Keratinocyte (primary cell): ENCODE results near the gene OVOL2. TPM values are rescaled to one million over a fixed set of nuclear protein-coding genes. Genes with fewer than 3 reads are reported as not detected.

Source experiments
- DNase-seq: peaks from one replicate; pipeline ENCODE4 v3.0.0-alpha.2; 2011; ENCODE audit warnings: low read depth, missing footprints, low spot score
- FAIRE-seq: peaks from 2 replicates; lab custom pipeline; 2011; peaks lifted over from hg19 to GRCh38; lab: Jason Lieb, UNC
- H2AFZ ChIP-seq: 2 replicates; pipeline ENCODE4 v1.6.0; 2012; ENCODE audit warnings: low read length, control low read depth, inconsistent platforms; ENCODE audit not compliant: control insufficient read depth
- H3K27ac ChIP-seq: 2 replicates; pipeline ENCODE4 v1.5.1; 2011; ENCODE audit warnings: low read length; ENCODE audit not compliant: control insufficient read depth, insufficient read depth
- H3K27me3 ChIP-seq: 3 replicates; pipeline ENCODE4 v1.6.0; 2011; ENCODE audit warnings: low read length; ENCODE audit not compliant: control insufficient read depth, insufficient read depth; ENCODE audit errors: extremely low read depth
- H3K36me3 ChIP-seq, 2 experiments: 2 replicates in 1 of 2; 3 replicates in 1 of 2; pipeline ENCODE4 v1.5.1; 2011; ENCODE audit warnings: low read length in 2 of 2, mild to moderate bottlenecking in 1 of 2; ENCODE audit not compliant: control insufficient read depth in 2 of 2, insufficient read depth in 2 of 2; ENCODE audit errors: extremely low read depth in 1 of 2
- H3K4me1 ChIP-seq: 3 replicates; pipeline ENCODE4 v1.5.1; 2011; ENCODE audit warnings: low read length; ENCODE audit not compliant: control insufficient read depth, insufficient read depth; ENCODE audit errors: extremely low read depth
- H3K4me2 ChIP-seq: 3 replicates; pipeline ENCODE4 v1.6.0; 2011; ENCODE audit warnings: low read depth, low read length; ENCODE audit not compliant: control insufficient read depth, insufficient read depth; ENCODE audit errors: extremely low read depth
- H3K4me3 ChIP-seq, 3 experiments: fragments of 200-600 bp in 1 of 3; sonication (generic) in 1 of 3; 2 replicates in 2 of 3; 3 replicates in 1 of 3; pipeline ENCODE4 v1.5.1; 2011 to 2016; ENCODE audit warnings: low read length in 3 of 3, mild to moderate bottlenecking in 3 of 3, control low read depth in 2 of 3, inconsistent platforms in 1 of 3, low read depth in 1 of 3, mixed read lengths in 1 of 3, mixed run types in 1 of 3, moderate library complexity in 1 of 3; ENCODE audit not compliant: control insufficient read depth in 2 of 3, insufficient read depth in 2 of 3; ENCODE audit errors: extremely low read depth in 1 of 3
- H3K79me2 ChIP-seq: 2 replicates; pipeline ENCODE4 v1.6.0; 2012; ENCODE audit warnings: low read length; ENCODE audit not compliant: control insufficient read depth, insufficient read depth
- H3K9ac ChIP-seq: 3 replicates; pipeline ENCODE4 v1.6.0; 2011; ENCODE audit warnings: low read length; ENCODE audit not compliant: control insufficient read depth, insufficient read depth; ENCODE audit errors: extremely low read depth
- H3K9me1 ChIP-seq: 3 replicates; pipeline ENCODE4 v1.6.0; 2011; ENCODE audit warnings: low read length; ENCODE audit not compliant: control insufficient read depth, insufficient read depth; ENCODE audit errors: extremely low read depth
- H3K9me3 ChIP-seq: 2 replicates; pipeline ENCODE4 v1.5.1; 2012; ENCODE audit warnings: low read depth, low read length; ENCODE audit not compliant: control insufficient read depth
- H4K20me1 ChIP-seq: 3 replicates; pipeline ENCODE4 v1.6.0; 2011; ENCODE audit warnings: low read length; ENCODE audit not compliant: control insufficient read depth, insufficient read depth; ENCODE audit errors: extremely low read depth
- CTCF ChIP-seq, 3 experiments: IDR thresholded peaks in 1 of 3; conservative IDR thresholded peaks in 1 of 3; optimal IDR thresholded peaks in 1 of 3; 2 replicates in 2 of 3; 3 replicates in 1 of 3; pipeline versions ENCODE3 to v1.5.1; 2011; ENCODE audit warnings: low read length in 3 of 3, mild to moderate bottlenecking in 3 of 3, moderate library complexity in 2 of 3, control low read depth in 1 of 3, inconsistent platforms in 1 of 3; ENCODE audit not compliant: insufficient read depth in 2 of 3; ENCODE audit errors: extremely low read depth in 1 of 3
- EZH2 ChIP-seq: IDR thresholded peaks from one replicate; pipeline ENCODE4 v1.6.1; 2012; ENCODE audit warnings: inconsistent platforms, mild to moderate bottlenecking, low read length, moderate library complexity
- dilution Hi-C: fragments of 300-500 bp; cut with MboI; formaldehyde crosslinking; loops from one replicate; pipeline ENCODE4 v1.7.0; 2020; ENCODE audit warnings: low sequenced_read_pairs; ENCODE audit not compliant: extremely low pct_ligation_motif_present
- polyA plus RNA-seq, 5 experiments: library from polyadenylated mRNA; depleted of rRNA in 3 of 5; stranded (reverse) in 3 of 5; stranded (forward) in 1 of 5; unstranded in 1 of 5; fragments of >200 nt; gene quantifications; 1 replicate in 1 of 5; 2 replicates in 3 of 5; 3 replicates in 1 of 5; pipeline versions ENCODE4 v1.2.1 to v1.2.3, GENCODE V29; 2011 to 2012; ENCODE audit warnings: missing spikeins in 2 of 5, low read depth in 1 of 5, low replicate concordance in 1 of 5

Gene OVOL2
- polyA plus RNA-seq, 1 donor (not counting 4 experiments of a cell fraction or from before 2014, with no cell fraction given), result 4.3 TPM

GRCh38 chr20:18031888-18032509 lies 25.7 kb downstream of the OVOL2 start:
- no peak overlapping the region for H3K4me2 ChIP-seq
- no peak overlapping the region for H2AFZ ChIP-seq
- H3K27ac ChIP-seq, result no peak overlapping the region
- TF ChIP-seq CTCF (optimal IDR thresholded peaks at IDR 0.05 in 1 of 3, IDR thresholded peaks at IDR 0.05 in 1 of 3, conservative IDR thresholded peaks at IDR 0.05 in 1 of 3; ENCODE audit: extremely low read depth in 1 of 3, insufficient read depth in 2 of 3, low read length in 3 of 3) (no peak), EZH2 (no peak)
- no peak overlapping the region for H3K4me3 ChIP-seq
- H3K9me3 ChIP-seq, result no peaks in the 10 kb centered on the region
- peaks cover 2 to 3% of the 10 kb centered on the region in 2 experiments for H3K36me3 ChIP-seq
- no peaks in the 10 kb centered on the region for H3K9me1 ChIP-seq
- no peak overlapping the region for H3K9ac ChIP-seq
- no peaks in the 10 kb centered on the region for H3K4me1 ChIP-seq
- no peak for DNase-seq
- H3K79me2 ChIP-seq, result no peaks in the 10 kb centered on the region
- dilution Hi-C loops, result no loop called here
- no peaks in the 10 kb centered on the region for H4K20me1 ChIP-seq
- no peak for FAIRE-seq
- H3K27me3 ChIP-seq, result no peaks in the 10 kb centered on the region

GRCh38 chr20:18031050-18031449 lies 26.7 kb downstream of the OVOL2 start:
- Histone ChIP-seq H3K4me1 (no peaks in the 10 kb centered on the region), H4K20me1 (no peaks in the 10 kb centered on the region), H3K36me3 (peaks cover 2 to 4% of the 10 kb centered on the region in 2 experiments), H2AFZ (no peak overlapping the region), H3K9ac (no peak overlapping the region), H3K9me3 (no peaks in the 10 kb centered on the region), H3K9me1 (no peaks in the 10 kb centered on the region), H3K4me2 (no peak overlapping the region), H3K79me2 (no peaks in the 10 kb centered on the region), H3K27me3 (no peaks in the 10 kb centered on the region), H3K4me3 (no peak overlapping the region), H3K27ac (no peak overlapping the region)
- FAIRE-seq (no peak), DNase-seq (no peak)
- dilution Hi-C loops, result no loop called here
- no peak for TF ChIP-seq EZH2
- TF ChIP-seq CTCF (optimal IDR thresholded peaks at IDR 0.05 in 1 of 3, IDR thresholded peaks at IDR 0.05 in 1 of 3, conservative IDR thresholded peaks at IDR 0.05 in 1 of 3; ENCODE audit: extremely low read depth in 1 of 3, insufficient read depth in 2 of 3, low read length in 3 of 3), result no peak
